AG04450 (cell line): Measurements from ENCODE around the gene OLFML2A. TPM values are rescaled to one million over a fixed set of nuclear protein-coding genes. Genes with fewer than 3 reads are reported as not detected.
A peak's percentile ranks its signal among the peaks of the same experiment; 100 is the strongest.

Experiments
- CTCF ChIA-PET: fragments of 300-600, 350-600 bp; formaldehyde crosslinking; extraction: SDS; loops from one replicate; lab custom pipeline; 2022; ENCODE audit warnings: antibody characterized with exemption, inconsistent platforms; lab: Charles Lee
- POLR2A ChIA-PET: fragments of 350-600 bp; formaldehyde crosslinking; extraction: SDS; loops from one replicate; lab custom pipeline; 2021; ENCODE audit warnings: antibody characterized with exemption, inconsistent platforms; lab: Yijun Ruan, JAX
- DNase-seq: peaks from one replicate; pipeline ENCODE4 v3.0.0-alpha.2; 2011; ENCODE audit warnings: low read depth, low spot score
- H3K27ac ChIP-seq: one replicate; pipeline ENCODE4 v1.5.1; 2012; ENCODE audit warnings: low read depth, low read length, control low read depth
- H3K27me3 ChIP-seq: one replicate; pipeline ENCODE4 v1.6.0; 2012; ENCODE audit warnings: low read length; ENCODE audit not compliant: control insufficient read depth, insufficient read depth
- H3K4me3 ChIP-seq: 2 replicates; pipeline ENCODE4 v1.5.1; 2011; ENCODE audit warnings: mild to moderate bottlenecking, low read depth, low read length, control low read depth
- H3K9me3 ChIP-seq: 2 replicates; pipeline ENCODE4 v1.5.1; 2012; ENCODE audit warnings: low read length; ENCODE audit not compliant: control insufficient read depth, insufficient read depth
- CTCF ChIP-seq: IDR thresholded peaks from 2 replicates; pipeline ENCODE4 v1.5.1; 2011; ENCODE audit warnings: low read depth, low read length, control low read depth, inconsistent platforms
- polyA plus RNA-seq: library from polyadenylated mRNA; depleted of rRNA; stranded (reverse); fragments of >200 nt; gene quantifications from 2 replicates; pipeline ENCODE4 v1.2.3, GENCODE V29; 2011

OLFML2A gene
- polyA plus RNA-seq, 1 experiment = 22.3 TPM

GRCh38 chr9:124839612-124840299 lies 62.8 kb downstream of the OLFML2A start:
- Histone ChIP-seq H3K4me3 (no peak overlapping the region), H3K9me3 (no peaks in the 10 kb centered on the region), H3K27me3 (no peaks in the 10 kb centered on the region), H3K27ac (no peak overlapping the region)
- POLR2A ChIA-PET = interaction anchor here (0.6 to 1.1 kb wide), 2 partner anchors 60 to 455 kb away, joined by 4 to 8 read pairs; no protein-coding TSS in a partner anchor
- DNase-seq = no peak
- CTCF ChIA-PET = interaction anchor here (0.9 to 5.4 kb wide), 10 partner anchors 12 to 66 kb away, joined by 3 to 33 read pairs (median 5); partner anchors contain the start of genes OLFML2A and WDR38
- peak; percentile 67 for TF ChIP-seq CTCF

GRCh38 chr9:124840300-124840833 lies 63.4 kb downstream of the OLFML2A start:
- peak; percentile 37; the same call in 1 of the 2 replicates for TF ChIP-seq CTCF
- Histone ChIP-seq H3K4me3 (no peak overlapping the region), H3K27ac (no peak overlapping the region), H3K9me3 (no peaks in the 10 kb centered on the region), H3K27me3 (no peaks in the 10 kb centered on the region)
- CTCF ChIA-PET = interaction anchor here (0.9 to 5.4 kb wide), 11 partner anchors 12 to 66 kb away, joined by 3 to 33 read pairs (median 5); partner anchors contain the start of genes OLFML2A and WDR38
- POLR2A ChIA-PET = interaction anchor here (0.6 to 1.1 kb wide), 2 partner anchors 61 to 454 kb away, joined by 4 to 8 read pairs; no protein-coding TSS in a partner anchor
- DNase-seq = no peak

GRCh38 chr9:124841075-124841821 lies 64.3 kb downstream of the OLFML2A start:
- no peaks in the 10 kb centered on the region for H3K9me3 ChIP-seq
- no peak for DNase-seq
- ChIA-PET CTCF (interaction anchor here (0.6 to 5.4 kb wide), 7 partner anchors 11 to 67 kb away, joined by 3 to 33 read pairs (median 4); partner anchors contain the start of gene WDR38), POLR2A (interaction anchor here (1.2 kb wide), 1 partner anchor 11 kb away, joined by 3 read pairs; no protein-coding TSS in a partner anchor)
- H3K27ac ChIP-seq = peak overlapping the region; percentile 11
- TF ChIP-seq CTCF = no peak
- H3K4me3 ChIP-seq = no peak overlapping the region
- H3K27me3 ChIP-seq = no peaks in the 10 kb centered on the region

GRCh38 chr9:124843456-124844034 lies 66.6 kb downstream of the OLFML2A start:
- no peaks in the 10 kb centered on the region for H3K9me3 ChIP-seq
- no peak overlapping the region for H3K4me3 ChIP-seq
- ChIA-PET POLR2A (interaction anchor here (0.6 to 1.2 kb wide), 2 partner anchors 11 to 64 kb away, joined by 5 to 7 read pairs; no protein-coding TSS in a partner anchor), CTCF (interaction anchor here (0.7 to 5.4 kb wide), 4 partner anchors 9 to 69 kb away, joined by 3 to 33 read pairs (median 4); partner anchors contain the start of gene WDR38)
- DNase-seq = no peak
- no peak overlapping the region for H3K27ac ChIP-seq
- H3K27me3 ChIP-seq = no peaks in the 10 kb centered on the region
- TF ChIP-seq CTCF = no peak
